ENCODE results near the gene CCDC50. TPM values are rescaled to one million over a fixed set of nuclear protein-coding genes. Genes with fewer than 3 reads are reported as not detected.

CCDC50 gene
- total and polyA plus RNA-seq, 2 of the 8 experiments (the other 6 are each of a cell fraction or from before 2014, with no cell fraction given), result 7.3 to 19.2 TPM

- DNase-seq (ENCODE audit: low read depth in 1 of 2, low spot score in 2 of 2), result no peak
- H2BK12ac ChIP-seq (ENCODE audit: low read depth, low read length), result no peak overlapping the region; the same call in 1 of the 2 replicates
- H2BK120ac ChIP-seq (replicated peaks; ENCODE audit: low read depth, low read length), result no peak overlapping the region
- H3K79me2 ChIP-seq (ENCODE audit: control insufficient read depth in 1 of 2, insufficient read depth in 2 of 2, low read length in 2 of 2), result peaks cover 0 to 2% of the 10 kb centered on the region in 2 experiments; a peak in 1 of 4 replicates
- no peaks in the 10 kb centered on the region for H3K27me3 ChIP-seq (replicated peaks in 1 of 4; ENCODE audit: control insufficient read depth in 3 of 4, extremely low read depth in 1 of 4, insufficient read depth in 3 of 4, low read length in 3 of 4)
- H3K9me3 ChIP-seq (ENCODE audit: insufficient read depth in 2 of 2, low read depth in 1 of 2, low read length in 1 of 2), result no peaks in the 10 kb centered on the region
- no peak overlapping the region; a peak in 1 of 4 replicates for H3K4me2 ChIP-seq (ENCODE audit: insufficient read depth in 1 of 2, low read depth in 2 of 2, low read length in 2 of 2)
- no peak overlapping the region for H3K14ac ChIP-seq (ENCODE audit: insufficient read length)
- WGBS, 2 experiments (ENCODE audit: extremely low coverage in 1 of 2, insufficient coverage in 1 of 2, insufficient read length in 1 of 2, insufficient replicate concordance in 2 of 2, low coverage in 1 of 2, low lambda C conversion rate in 2 of 2, missing lambda C conversion rate in 1 of 2), result 30% methylated on average over 2 of the region's 2 CpGs; no CpG with 5 or more reads in 1 of the 2 experiments
- H4K91ac ChIP-seq (replicated peaks; ENCODE audit: insufficient read length, low read length), result no peak overlapping the region
- no peak overlapping the region for H3K27ac ChIP-seq (ENCODE audit: low read depth, low read length)
- no peaks in the 10 kb centered on the region for H3K23me2 ChIP-seq (ENCODE audit: low read depth, low read length)
- H3K79me1 ChIP-seq (ENCODE audit: low read depth, low read length), result no peaks in the 10 kb centered on the region
- no peak overlapping the region for H4K8ac ChIP-seq (ENCODE audit: extremely low read depth, insufficient read depth, low read length)
- ChIA-PET POLR2A (ENCODE audit: partially characterized antibody) (interaction anchor here (0.8 to 1.5 kb wide), 3 partner anchors 10 to 569 kb away, joined by 3 to 4 read pairs (median 4); no protein-coding TSS in a partner anchor), CTCF (ENCODE audit: partially characterized antibody) (interaction anchor here (1.1 kb wide), 2 partner anchors 19 to 34 kb away, joined by 4 read pairs; no protein-coding TSS in a partner anchor)
- peaks cover 0 to 6% (median 1%) of the 10 kb centered on the region in 4 experiments; a peak in 3 of 7 replicates for H3K4me1 ChIP-seq (replicated peaks in 1 of 4; ENCODE audit: control insufficient read depth in 3 of 4, insufficient read depth in 4 of 4, low read length in 3 of 4)
- no peaks in the 10 kb centered on the region for H4K20me1 ChIP-seq (replicated peaks in 1 of 2; ENCODE audit: control insufficient read depth in 1 of 2, insufficient read depth in 2 of 2, low read length in 2 of 2)
- H3K18ac ChIP-seq (ENCODE audit: extremely low read depth, low read length), result no peak overlapping the region
- H2BK20ac ChIP-seq (ENCODE audit: low read length), result no peak overlapping the region
- H3K36me3 ChIP-seq (ENCODE audit: control insufficient read depth in 2 of 4, insufficient read depth in 4 of 4, low read length in 3 of 4), result peaks cover 0 to 4% (median 0%) of the 10 kb centered on the region in 4 experiments; a peak in 1 of 8 replicates
- H3K56ac ChIP-seq (replicated peaks; ENCODE audit: insufficient read length, low read depth, low read length), result no peak overlapping the region
- no peak overlapping the region for H3K4me3 ChIP-seq (ENCODE audit: extremely low read depth in 1 of 4, insufficient read depth in 2 of 4, low read depth in 3 of 4, low read length in 4 of 4)
- H4K5ac ChIP-seq (ENCODE audit: insufficient read length, low read depth, low read length), result no peak overlapping the region
- no peak overlapping the region for H2BK15ac ChIP-seq (ENCODE audit: low read length)
- FAIRE-seq, result no peak
- H2AFZ ChIP-seq (ENCODE audit: low read length), result no peak overlapping the region
- no peak overlapping the region for H2BK5ac ChIP-seq (ENCODE audit: low read depth, low read length)
- no peak overlapping the region; the same call in 1 of the 2 replicates for H2AK5ac ChIP-seq (ENCODE audit: low read depth, low read length)
- H3K4ac ChIP-seq (replicated peaks; ENCODE audit: insufficient read length, low read depth, low read length), result no peak overlapping the region
- no peak overlapping the region for H3K9ac ChIP-seq (replicated peaks in 1 of 4; ENCODE audit: extremely low read depth in 1 of 4, low read depth in 3 of 4, low read length in 3 of 4)
- no peak overlapping the region for H3K23ac ChIP-seq (ENCODE audit: insufficient read length)
- TF ChIP-seq JUND (IDR thresholded peaks at IDR 0.05; ENCODE audit: low read length) (peak; percentile 42; the same call in 1 of the 2 replicates), CREB1 (IDR thresholded peaks at IDR 0.05) (no peak), YY1 (IDR thresholded peaks at IDR 0.05; ENCODE audit: low read depth, low read length) (no peak), RBBP5 (IDR thresholded peaks at IDR 0.05; ENCODE audit: borderline replicate concordance, low read depth, low read length) (no peak), CBX5 (IDR thresholded peaks at IDR 0.05; ENCODE audit: low read depth, low read length) (no peak)
Observed at GRCh38 chr3:191358929-191359328, 29.7 kb downstream of the CCDC50 start.

Data from H1 (cell line).